ENCODE data around the gene PDPK1. TPM values are rescaled to one million over a fixed set of nuclear protein-coding genes. Genes with fewer than 3 reads are reported as not detected.

The PDPK1 gene
- polyA plus RNA-seq, 1 donor (not counting 4 experiments of a cell fraction or from before 2014, with no cell fraction given), result 23.4 TPM

GRCh38 chr16:2592786-2593185 lies 55.0 kb downstream of the PDPK1 start:
- Histone ChIP-seq H2AFZ (ENCODE audit: control insufficient read depth, low read length) (no peak overlapping the region), H3K4me2 (ENCODE audit: control insufficient read depth, extremely low read depth, insufficient read depth, low read depth, low read length) (no peak overlapping the region), H3K9me1 (ENCODE audit: control insufficient read depth, extremely low read depth, insufficient read depth, low read length) (no peaks in the 10 kb centered on the region), H3K36me3 (ENCODE audit: control insufficient read depth in 2 of 2, extremely low read depth in 1 of 2, insufficient read depth in 2 of 2, low read length in 2 of 2) (peaks cover 20 to 27% of the 10 kb centered on the region in 2 experiments), H3K4me1 (ENCODE audit: control insufficient read depth, extremely low read depth, insufficient read depth, low read length) (no peaks in the 10 kb centered on the region), H3K27ac (ENCODE audit: control insufficient read depth, insufficient read depth, low read length) (no peak overlapping the region), H3K79me2 (ENCODE audit: control insufficient read depth, insufficient read depth, low read length) (peaks cover 8% of the 10 kb centered on the region), H4K20me1 (ENCODE audit: control insufficient read depth, extremely low read depth, insufficient read depth, low read length) (no peaks in the 10 kb centered on the region), H3K27me3 (ENCODE audit: control insufficient read depth, extremely low read depth, insufficient read depth, low read length) (no peaks in the 10 kb centered on the region), H3K4me3 (ENCODE audit: control insufficient read depth in 2 of 3, extremely low read depth in 1 of 3, insufficient read depth in 2 of 3, low read depth in 1 of 3, low read length in 3 of 3) (no peak overlapping the region), H3K9ac (ENCODE audit: control insufficient read depth, extremely low read depth, insufficient read depth, low read length) (no peak overlapping the region), H3K9me3 (ENCODE audit: control insufficient read depth, low read depth, low read length) (no peaks in the 10 kb centered on the region)
- FAIRE-seq, result no peak
- no peak for DNase-seq (ENCODE audit: low read depth, low spot score)
- TF ChIP-seq, protein P1, sequence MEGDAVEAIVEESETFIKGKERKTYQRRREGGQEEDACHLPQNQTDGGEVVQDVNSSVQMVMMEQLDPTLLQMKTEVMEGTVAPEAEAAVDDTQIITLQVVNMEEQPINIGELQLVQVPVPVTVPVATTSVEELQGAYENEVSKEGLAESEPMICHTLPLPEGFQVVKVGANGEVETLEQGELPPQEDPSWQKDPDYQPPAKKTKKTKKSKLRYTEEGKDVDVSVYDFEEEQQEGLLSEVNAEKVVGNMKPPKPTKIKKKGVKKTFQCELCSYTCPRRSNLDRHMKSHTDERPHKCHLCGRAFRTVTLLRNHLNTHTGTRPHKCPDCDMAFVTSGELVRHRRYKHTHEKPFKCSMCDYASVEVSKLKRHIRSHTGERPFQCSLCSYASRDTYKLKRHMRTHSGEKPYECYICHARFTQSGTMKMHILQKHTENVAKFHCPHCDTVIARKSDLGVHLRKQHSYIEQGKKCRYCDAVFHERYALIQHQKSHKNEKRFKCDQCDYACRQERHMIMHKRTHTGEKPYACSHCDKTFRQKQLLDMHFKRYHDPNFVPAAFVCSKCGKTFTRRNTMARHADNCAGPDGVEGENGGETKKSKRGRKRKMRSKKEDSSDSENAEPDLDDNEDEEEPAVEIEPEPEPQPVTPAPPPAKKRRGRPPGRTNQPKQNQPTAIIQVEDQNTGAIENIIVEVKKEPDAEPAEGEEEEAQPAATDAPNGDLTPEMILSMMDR (optimal IDR thresholded peaks at IDR 0.05 in 1 of 3, IDR thresholded peaks at IDR 0.05 in 1 of 3, conservative IDR thresholded peaks at IDR 0.05 in 1 of 3; ENCODE audit: extremely low read depth in 1 of 3, insufficient read depth in 2 of 3, low read length in 3 of 3), result no peak
- TF ChIP-seq EZH2 (IDR thresholded peaks at IDR 0.05; ENCODE audit: low read length), result no peak
- dilution Hi-C loops (cut with MboI; ENCODE audit: extremely low pct_ligation_motif_present, low sequenced_read_pairs), result no loop called here

- Histone ChIP-seq H3K79me2 (ENCODE audit: control insufficient read depth, insufficient read depth, low read length) (peaks cover 8% of the 10 kb centered on the region), H3K4me2 (ENCODE audit: control insufficient read depth, extremely low read depth, insufficient read depth, low read depth, low read length) (no peak overlapping the region), H3K27ac (ENCODE audit: control insufficient read depth, insufficient read depth, low read length) (no peak overlapping the region), H3K9me3 (ENCODE audit: control insufficient read depth, low read depth, low read length) (no peaks in the 10 kb centered on the region), H3K4me3 (ENCODE audit: control insufficient read depth in 2 of 3, extremely low read depth in 1 of 3, insufficient read depth in 2 of 3, low read depth in 1 of 3, low read length in 3 of 3) (no peak overlapping the region), H3K4me1 (ENCODE audit: control insufficient read depth, extremely low read depth, insufficient read depth, low read length) (no peaks in the 10 kb centered on the region), H2AFZ (ENCODE audit: control insufficient read depth, low read length) (no peak overlapping the region), H3K36me3 (ENCODE audit: control insufficient read depth in 2 of 2, extremely low read depth in 1 of 2, insufficient read depth in 2 of 2, low read length in 2 of 2) (peaks cover 14 to 27% of the 10 kb centered on the region in 2 experiments), H3K27me3 (ENCODE audit: control insufficient read depth, extremely low read depth, insufficient read depth, low read length) (no peaks in the 10 kb centered on the region), H3K9me1 (ENCODE audit: control insufficient read depth, extremely low read depth, insufficient read depth, low read length) (no peaks in the 10 kb centered on the region), H4K20me1 (ENCODE audit: control insufficient read depth, extremely low read depth, insufficient read depth, low read length) (no peaks in the 10 kb centered on the region), H3K9ac (ENCODE audit: control insufficient read depth, extremely low read depth, insufficient read depth, low read length) (no peak overlapping the region)
- no peak for DNase-seq (ENCODE audit: low read depth, low spot score)
- dilution Hi-C loops (cut with MboI; ENCODE audit: extremely low pct_ligation_motif_present, low sequenced_read_pairs), result no loop called here
- FAIRE-seq, result no peak
- no peak for TF ChIP-seq EZH2 (IDR thresholded peaks at IDR 0.05; ENCODE audit: low read length)
- TF ChIP-seq, protein P1 (optimal IDR thresholded peaks at IDR 0.05 in 1 of 3, IDR thresholded peaks at IDR 0.05 in 1 of 3, conservative IDR thresholded peaks at IDR 0.05 in 1 of 3; ENCODE audit: extremely low read depth in 1 of 3, insufficient read depth in 2 of 3, low read length in 3 of 3), result no peak
These were observed 57.8 kb downstream of the PDPK1 start for GRCh38 chr16:2595393-2596205.
